HepG2 (cell line): ENCODE measurements around the gene LRRC8C.

Source experiments
- POLR2A ChIP-seq, 2 experiments: IDR thresholded peaks; 2 replicates each; pipeline ENCODE4 v1.6.1; 2011; ENCODE audit warnings: low read depth in 2 of 2, low read length in 2 of 2, mild to moderate bottlenecking in 1 of 2, moderate library complexity in 1 of 2; ENCODE audit not compliant: insufficient read depth in 1 of 2
- ZNF326 ChIP-seq: sonication (generic); formaldehyde crosslinking; IDR thresholded peaks from 2 replicates; pipeline ENCODE4 v1.4.0; 2020; ENCODE audit warnings: missing genetic modification reagents, borderline replicate concordance

GRCh38 chr1:89616844-89617627, 15.9 kb upstream of the LRRC8C start:
- TF ChIP-seq ZNF326 (CRISPR knock-in tag) (no peak), POLR2A (IDR thresholded peaks at IDR 0.05; ENCODE audit: insufficient read depth in 1 of 2, low read depth in 2 of 2, low read length in 2 of 2) (no peak)
